Measurements from ENCODE around the gene ANKRD42.
A peak's percentile ranks its signal among the peaks of the same experiment; 100 is the strongest.
"Not testable (repeated sequence)": the region's sequence is repeated elsewhere in the genome, so short reads cannot be mapped to it uniquely, and the experiment has no call there.

ANKRD42 gene

DNA sequence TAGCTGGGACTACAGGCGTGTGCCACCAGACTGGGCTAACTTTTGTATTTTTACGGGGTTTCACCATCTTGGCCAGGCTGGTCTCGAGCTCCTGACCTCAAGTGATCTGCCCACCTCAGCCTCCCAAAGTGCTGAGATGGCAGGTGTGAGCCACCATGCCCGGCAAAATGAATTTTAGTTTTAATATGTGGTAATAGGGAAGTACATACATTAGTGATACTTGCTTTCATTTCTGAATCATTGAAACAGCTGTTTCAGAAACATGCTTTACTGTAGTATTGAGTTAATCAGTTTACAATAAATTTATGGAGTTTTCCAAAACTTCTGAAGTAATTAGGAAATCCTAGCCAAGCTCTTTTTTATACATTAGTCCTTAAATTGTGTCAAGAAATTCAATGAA lies 21.0 kb upstream of the ANKRD42 start:
- no peak for DNase-seq

DNA sequence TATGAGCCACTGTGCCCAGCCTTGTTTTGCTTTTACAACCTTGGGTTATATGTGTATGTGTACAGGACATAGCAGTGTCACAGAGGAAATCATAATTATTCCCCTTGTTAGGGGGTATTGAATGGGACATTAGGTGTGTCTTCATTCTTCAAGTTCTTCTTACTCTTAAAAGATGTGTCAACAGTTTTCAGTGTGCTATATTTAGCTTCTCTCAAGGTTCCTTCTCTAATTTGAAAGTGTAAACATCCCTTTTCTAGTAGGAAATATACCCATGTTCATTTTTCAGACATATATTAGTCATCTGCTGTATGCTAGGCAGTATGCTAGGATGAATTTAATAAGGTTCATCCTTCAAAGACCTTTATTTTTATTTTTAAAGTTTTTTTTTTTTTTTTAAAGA lies 19.5 kb upstream of the ANKRD42 start:
- DNase-seq, result no peak

DNA sequence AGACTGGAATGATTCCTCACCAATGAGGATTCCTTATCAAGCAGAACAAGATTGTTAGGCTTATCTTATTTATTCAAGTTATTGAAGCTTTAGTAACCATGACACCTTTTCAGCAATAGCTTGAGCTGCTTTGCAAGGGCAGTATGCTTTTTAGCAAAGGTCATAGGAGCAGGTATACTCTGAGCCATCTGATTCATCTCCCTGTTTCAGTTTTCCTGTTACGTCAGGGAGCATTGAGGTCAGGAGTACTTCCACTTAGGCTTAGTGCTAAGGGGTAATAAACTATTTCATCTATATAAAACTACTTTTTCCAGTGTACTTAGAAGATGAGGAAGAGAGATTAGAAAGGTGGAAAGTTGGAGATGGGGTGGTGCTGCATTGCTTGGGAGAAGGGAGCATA lies 17.7 kb upstream of the ANKRD42 start:
- DNase-seq, result no peak

DNA sequence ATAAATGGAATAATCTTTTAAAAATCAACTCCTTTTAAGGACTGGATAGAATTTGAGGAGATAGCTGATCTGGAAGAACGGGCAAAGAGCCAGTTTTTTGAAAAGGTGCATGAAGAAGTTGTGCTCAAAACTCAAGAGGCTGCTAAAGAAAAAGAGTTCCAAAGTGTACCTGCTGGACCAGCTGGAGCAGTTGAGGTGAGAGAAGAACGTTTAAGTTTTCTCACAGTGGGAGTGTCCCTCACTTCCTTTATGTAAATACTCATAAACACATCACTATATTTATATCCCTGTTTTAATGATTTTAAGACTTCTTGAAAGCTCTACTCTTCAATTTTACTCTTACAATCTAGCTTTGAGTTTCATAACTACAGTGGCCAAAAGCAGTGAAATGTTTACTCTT lies 11.7 kb upstream of the ANKRD42 start:
- DNase-seq, result no peak

DNA sequence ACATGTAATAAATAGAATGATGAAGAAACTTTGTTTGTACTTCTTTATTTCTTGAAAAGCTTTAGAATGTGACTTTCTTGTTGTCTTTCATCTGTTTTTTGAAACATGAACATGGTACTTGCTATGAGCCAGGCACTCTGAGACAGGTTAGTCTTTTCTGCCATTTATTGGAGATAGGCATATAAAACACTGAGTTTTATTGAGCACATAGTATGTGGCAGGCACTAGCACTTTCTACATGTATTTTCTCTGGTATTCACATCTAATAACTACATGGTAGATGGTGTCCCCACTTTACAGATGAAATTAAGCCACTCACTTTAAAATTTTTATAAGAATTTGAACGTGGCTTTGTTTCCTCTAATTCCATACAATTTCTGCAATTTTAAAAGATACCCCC lies 7.7 kb upstream of the ANKRD42 start:
- no peak for DNase-seq

DNA sequence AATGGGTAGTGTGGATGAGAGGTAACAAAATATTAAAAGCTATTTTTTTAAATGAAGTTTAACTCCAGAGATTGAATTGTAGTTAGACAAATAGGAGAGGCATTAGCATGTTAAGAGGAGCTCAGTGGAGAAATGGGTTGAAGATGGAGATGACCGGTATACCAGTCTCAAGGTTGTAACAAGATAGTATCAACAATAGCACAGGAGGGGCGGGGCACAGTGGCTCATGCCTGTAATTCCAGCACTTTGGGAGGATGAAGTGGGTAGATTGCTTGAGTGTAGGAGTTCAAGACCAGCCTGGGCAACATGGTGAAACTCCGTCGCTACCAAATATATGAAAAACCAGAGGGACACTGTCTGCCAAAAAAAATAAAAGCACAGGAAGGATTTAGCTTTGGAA lies 6.0 kb upstream of the ANKRD42 start:
- no peak for DNase-seq

DNA sequence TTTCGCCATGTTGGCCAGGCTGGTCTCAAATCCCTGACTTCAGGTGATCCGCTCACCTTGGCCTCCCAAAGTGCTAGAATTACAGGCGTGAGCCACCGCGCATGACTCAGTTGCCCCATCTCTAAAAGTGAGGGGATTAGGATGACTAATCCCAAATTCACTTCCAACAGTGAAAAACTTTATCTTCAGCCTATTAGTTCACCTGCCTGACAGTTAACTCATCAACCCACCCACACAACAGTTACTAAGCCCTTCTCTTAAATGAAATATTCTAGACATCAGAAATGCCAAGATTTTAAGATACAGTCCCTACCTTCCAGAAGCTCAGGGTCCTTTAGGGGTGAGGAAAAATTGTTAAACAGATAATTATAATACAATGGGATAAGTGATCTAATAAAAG lies 2.0 kb upstream of the ANKRD42 start:
- DNase-seq, result no peak

DNA sequence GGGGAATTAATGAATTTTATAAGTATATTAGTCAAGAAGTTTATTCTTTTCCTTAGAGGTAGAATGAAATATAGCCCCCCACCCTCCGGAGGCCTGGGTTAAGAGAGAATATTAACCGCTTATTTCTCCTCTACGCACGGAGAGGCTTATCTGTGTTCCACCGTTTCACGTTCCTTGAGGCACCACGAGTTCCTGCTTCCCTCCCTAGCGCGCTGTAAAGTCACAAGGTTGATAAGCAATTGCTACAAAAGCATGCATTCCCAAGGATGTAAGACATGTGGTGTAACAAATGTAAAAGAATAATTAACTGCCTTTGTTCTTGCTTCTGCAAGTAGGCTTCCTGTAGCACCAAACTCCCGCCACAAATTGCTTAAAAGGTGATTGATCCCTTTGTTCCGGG lies 1.5 kb upstream of the ANKRD42 start:
- no peak for DNase-seq

DNA sequence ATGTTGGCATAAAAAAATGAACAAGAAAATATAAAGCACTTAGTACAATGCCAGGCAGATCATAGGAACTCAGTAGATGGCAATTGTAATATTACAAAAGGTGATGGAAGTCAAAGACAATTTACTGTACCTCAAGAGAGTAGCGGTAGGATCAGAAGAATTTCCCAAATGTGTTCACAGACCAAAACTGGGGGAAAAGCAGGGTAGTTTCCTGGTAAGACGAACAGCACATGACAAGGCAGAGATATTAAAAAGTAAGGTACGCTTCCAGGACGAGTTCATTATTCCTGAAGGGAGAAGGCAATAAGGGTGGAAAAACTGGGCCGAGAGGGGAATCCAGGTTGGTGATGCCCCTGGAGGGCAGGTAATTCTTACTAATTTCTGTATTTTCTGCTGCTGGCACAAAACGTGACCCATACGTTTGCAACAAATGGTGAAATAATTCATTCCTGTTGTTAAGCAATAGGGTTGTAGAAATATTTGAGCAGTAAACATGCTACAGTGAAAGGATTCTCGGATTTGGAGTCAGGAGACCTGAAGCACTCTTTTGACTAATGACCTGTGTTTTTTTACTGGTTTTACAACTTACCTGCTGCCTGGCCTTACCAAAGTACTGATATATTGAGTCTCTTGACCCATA lies 786 bp upstream of the ANKRD42 start:
- no peak for DNase-seq

DNA sequence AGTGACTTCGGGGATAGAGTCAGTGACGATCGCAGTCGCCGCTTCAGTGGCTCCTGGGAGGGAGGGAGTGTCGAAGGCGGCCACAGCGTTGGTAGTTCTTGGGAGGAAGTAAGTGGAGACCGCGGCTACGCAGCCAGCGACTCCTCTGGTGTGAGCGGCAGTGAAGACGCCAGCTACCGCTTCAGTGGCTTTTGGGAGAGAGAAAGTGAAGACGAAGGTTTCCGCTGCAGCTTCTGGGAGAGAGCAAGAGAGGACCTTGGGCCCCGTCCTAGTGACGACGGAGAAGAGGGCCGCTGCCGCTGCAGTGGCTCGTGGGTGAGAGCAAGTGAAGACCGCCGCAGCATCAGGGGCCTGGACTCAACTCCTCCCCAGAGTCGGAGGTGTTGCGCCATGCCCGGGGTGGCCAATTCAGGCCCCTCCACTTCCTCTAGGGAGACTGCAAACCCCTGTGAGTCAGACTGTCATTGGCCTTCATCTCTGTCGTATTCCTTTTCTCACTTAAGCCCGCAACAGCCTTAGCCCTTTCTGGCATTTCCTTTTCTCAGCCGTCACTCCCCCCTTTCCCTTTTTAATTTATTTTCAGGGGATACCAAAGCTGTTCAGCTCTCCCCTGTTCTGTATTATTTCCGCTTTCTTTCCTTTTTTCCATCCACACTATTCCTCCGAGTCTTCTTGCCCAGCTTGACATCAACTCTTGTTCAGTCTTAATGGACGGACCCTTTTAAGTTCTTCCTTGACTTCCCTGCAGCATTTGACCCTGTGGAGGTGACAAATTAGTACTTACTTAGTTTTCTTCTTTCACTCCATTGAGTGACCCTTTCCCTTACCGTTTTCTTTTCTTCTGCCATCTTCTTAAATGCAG lies 1.0 kb downstream of the ANKRD42 start:
- DNase-seq, result peak in 47 of 56 donors; percentile 2 to 71 (median 32)

DNA sequence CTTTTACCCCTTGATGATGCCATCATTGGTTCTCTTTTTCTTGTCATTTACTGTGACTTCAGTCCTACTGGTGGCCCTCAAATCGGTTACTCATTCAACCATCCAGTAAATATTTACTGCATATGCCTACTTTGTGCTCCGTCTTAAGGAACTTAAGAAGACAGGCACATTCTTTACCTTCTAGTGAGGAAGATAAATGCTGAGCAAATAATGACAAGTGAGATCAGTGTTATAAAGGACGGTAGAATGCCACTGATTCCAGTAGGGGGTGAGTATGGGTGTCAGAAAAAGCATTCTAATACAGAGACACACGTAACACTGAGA lies 1.6 kb downstream of the ANKRD42 start:
- DNase-seq, result no peak

DNA sequence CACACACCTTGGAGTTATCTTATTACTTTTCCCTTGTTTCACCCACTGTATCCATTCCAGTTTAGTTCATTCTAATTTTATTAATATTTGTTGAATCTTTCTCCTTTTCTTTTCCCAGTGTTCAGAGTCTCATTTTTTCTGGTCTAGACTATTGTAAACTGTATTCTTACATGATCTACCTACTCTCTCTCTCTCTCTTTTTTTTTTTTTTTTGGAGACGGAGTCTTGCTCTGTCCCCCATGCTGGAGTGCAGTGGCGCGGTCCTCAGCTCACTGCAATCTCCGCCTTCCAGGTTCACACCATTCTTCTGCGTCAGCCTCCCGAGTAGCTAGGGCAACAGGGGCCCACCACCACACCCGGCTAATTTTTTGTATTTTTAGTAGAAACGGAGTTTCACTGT lies 2.1 kb downstream of the ANKRD42 start:
- no peak for DNase-seq

DNA sequence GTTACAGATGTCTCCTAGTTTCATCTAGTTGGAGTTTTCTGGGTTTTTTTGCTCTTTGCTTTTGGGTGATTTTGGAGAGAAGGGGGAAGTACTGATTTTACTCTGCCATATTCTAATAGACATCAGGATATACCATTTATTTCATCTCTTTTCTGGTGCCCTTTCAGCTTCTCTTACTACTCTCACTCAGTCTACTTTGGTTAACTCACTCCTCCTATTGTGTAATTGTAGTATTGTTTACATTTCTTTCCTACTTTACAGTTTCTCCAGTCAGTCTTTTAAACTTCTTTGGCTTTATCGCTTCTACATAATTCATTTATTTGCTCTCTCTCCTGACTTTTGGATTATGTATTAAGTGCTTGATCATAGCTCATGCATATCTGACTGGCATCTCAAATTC lies 6.5 kb downstream of the ANKRD42 start:
- no peak for DNase-seq

DNA sequence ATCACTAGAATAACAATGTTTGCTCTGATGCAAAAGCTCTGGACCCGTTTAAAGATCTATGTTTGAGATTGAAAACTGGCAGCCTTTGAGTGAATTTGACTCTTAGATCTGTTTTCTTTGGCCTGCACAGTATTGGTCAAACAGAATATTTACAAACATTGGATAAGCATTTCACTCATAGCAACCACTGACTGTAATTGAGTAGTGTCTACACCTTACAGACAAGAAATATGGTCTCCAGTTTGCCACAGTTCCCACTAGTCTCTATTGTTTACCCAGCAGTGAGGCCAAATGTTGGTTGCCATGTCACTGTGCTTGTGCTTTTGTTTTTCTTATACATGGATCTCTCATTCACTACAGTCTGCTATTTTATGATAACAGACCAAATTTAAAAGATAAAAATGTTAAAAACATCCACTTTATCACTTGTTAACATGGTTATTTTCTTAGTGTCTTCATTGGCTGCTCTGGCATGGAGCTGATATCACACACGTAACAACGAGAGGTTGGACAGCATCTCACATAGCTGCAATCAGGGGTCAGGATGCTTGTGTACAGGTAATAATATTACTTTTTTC lies 12.2 kb downstream of the ANKRD42 start:
- no peak for DNase-seq

DNA sequence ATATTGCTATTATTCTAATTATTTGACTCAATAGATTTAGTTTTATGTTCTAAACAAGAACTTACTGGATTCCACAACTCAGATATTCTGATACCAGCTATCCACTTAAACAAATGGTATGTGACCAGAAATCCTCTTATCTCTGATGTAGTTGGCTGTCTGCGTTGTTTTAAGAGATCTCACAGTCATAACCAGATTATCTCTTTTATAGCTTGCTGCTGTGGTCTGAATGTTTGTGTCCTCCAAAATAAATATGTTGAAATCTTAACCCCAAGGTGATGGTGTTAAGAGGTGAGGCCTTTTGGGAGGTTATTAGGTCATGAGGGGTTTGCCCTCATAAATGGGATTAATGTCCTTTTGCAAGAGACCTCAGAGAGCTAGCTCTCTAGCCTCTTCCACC lies 12.7 kb downstream of the ANKRD42 start:
- DNase-seq, result no peak

DNA sequence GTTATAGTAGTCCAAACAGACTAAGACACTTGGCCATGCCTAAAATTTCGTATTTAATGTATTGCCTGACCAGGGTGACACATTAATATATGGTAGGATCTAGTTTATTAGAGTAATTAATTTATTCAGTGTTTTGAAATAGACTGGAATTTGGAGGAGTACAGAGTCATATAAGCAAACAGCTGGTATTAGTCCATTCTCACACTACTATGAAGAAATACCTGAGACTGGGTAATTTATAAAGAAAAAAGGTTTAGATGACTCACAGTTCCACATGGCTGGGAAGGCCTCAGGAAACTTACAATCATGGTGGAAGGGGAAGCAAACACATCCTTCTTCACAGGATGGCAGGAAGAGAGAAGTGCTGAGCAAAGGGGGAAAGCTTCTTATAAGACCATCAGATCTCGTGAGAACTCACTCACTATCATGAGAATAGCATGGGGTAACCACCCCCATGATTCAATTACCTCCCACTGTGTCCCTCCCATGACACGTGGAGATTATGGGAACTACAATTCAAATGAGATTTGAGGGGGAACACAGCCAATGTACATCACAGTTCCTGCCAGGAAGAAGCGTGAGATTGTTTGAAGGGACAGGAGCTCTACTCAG lies 13.4 kb downstream of the ANKRD42 start:
- DNase-seq, result not testable (repeated sequence)

DNA sequence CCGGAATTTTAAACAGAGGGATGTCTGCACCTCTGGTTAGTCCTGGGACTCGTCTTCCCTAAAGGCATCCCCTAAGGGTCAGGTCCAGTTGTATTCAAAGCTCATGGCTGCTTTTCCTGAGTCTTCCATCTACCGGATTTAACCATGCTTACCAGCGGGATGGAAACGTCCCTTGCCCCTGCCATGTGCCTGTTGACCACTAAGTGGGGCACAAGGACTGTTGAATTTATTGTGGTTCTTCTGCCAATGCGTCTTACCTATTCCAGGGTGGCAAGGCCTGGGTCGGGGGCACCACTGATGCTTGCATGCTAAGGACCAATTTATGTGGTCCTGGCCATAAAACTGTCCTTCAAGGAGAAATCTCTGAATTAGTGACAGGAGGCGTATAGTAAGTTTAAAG lies 25.6 kb downstream of the ANKRD42 start:
- no peak for DNase-seq

DNA sequence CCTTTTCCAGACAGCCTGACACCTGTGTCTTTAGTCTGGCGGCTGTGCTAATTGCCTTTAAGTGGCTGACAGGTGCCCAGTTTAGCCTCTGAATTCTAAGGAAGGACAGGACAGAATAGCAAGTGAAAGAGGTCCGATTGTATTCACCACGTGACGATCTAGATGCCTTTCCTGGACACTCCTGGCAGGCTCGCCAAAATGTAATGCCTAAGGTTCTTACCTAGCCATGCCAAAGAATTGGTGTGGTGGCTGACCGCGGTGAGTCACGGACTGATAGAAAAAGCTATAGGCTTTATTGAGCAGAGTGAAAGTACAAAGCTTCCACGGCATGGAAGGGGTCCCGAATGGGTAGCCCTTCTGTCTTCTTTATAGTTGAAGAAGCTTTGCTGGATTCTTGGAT lies 26.7 kb downstream of the ANKRD42 start:
- no peak for DNase-seq

DNA sequence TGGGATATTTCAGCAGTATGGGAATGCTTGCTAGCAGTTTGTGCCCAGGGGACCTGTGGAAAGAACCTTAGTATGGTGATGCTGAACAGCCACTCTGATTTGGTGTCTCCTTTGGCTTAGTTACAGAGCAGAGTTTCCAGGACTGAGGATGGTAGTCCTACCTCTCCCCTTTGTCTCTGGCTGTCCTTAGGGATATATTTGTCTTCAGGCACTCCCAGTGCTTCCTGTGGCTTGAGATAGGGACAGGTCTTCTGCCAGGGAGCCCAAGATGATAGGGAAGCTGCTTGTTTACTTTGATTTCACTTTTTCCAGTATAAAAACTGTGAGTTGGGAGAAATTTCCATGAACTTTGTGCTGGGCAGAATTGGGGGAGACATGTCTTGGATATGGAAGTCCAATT lies 28.2 kb downstream of the ANKRD42 start:
- DNase-seq, result no peak

DNA sequence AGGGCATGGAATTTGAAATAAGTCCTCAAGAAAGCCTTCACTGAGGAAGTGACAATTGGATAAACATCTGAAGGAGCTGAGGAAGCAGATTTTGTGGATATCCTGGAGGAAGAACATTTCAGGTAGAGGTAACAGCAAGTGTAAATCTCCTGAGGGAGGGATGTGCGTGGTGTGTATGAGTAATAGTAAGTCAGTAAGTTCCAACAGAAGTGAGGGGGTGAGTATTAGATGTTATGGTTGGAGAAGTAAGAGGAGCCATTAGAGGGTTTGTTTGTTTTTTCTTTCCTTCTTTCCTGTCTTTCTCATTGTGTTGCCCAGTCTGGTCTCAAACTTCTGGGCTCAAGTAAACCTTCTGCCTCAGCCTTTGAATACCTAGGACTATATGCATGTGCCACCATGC lies 29.0 kb downstream of the ANKRD42 start:
- DNase-seq, result no peak

DNA sequence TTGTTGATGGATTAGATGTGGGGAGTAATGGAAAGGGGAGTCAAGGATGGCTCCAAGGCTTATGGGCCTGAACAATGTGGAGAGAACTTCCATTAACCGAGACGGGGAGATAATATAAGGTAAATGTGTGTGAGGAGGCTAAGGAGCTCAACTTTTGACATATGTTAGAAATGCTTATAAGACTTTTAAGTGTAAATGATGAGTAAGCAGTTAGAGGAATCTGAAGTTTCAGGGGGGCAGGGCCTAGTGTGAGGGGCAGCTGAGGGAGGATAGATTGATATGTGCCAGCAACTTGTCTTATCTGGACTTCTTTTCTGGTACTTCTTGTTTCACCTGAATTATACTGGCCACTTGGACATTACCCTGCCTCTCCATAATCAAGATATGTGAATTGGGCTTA lies 29.9 kb downstream of the ANKRD42 start:
- no peak for DNase-seq

DNA sequence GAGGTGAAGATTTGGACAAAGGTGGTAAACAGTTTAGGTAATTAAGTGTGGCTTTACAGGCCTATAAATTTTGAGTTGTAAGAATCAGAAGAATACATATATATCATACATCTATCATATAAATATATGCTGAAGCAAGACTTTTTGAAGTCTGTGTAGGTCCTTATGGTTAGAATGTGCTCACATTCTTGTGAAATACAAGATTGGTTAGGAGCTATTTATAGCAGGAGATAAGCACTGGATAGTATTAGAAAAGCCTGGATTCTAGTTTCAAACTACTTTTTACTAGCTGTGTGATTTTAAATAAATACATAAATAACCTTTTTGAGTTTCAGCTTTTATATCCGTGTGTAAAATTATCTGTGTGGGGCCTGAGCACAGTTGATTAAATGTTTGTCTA lies 42.3 kb downstream of the ANKRD42 start:
- no peak for DNase-seq

DNA sequence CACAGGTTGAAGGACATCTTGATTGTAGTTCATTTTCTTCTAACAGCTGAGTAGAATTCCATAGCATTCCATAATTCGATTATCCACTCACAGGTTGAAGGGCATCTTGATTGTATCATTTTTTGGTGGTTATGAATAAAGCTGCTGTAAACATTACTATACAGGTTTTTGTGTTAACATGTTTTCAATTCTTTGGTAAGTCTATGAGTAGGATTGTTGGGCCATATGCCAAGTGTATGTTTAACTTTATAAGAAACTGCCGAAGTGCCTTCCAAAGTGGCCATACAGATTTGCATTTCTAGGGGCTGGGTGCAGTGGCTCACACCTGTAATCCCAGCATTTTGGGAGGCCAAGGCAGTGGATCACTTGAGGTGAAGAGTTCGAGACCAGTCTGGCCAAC lies 44.6 kb downstream of the ANKRD42 start:
- DNase-seq, result no peak
